Naive thymus-derived CD4-positive, alpha-beta T cell (primary cell): ENCODE results near the gene CDK3. TPM values are rescaled to one million over a fixed set of nuclear protein-coding genes. Genes with fewer than 3 reads are reported as not detected.

Experiments used
- ATAC-seq: fragments of 150-1000 bp; cut with Tn5 transposase; 2 replicates; pipeline ENCODE4 v1.10.0; 2021; ENCODE audit warnings: mild to moderate bottlenecking, moderate library complexity
- CTCF ChIA-PET: fragments of 350-600 bp; sonication (Branson Sonifier 250); formaldehyde crosslinking; loops from one replicate; lab custom pipeline; 2021; ENCODE audit warnings: antibody characterized with exemption; lab: Charles Lee
- POLR2A ChIA-PET: fragments of 350-600 bp; sonication (Branson Sonifier 250); formaldehyde crosslinking; loops from one replicate; lab custom pipeline; 2021; ENCODE audit warnings: antibody characterized with exemption, inconsistent platforms; lab: Charles Lee
- DNase-seq, 9 donors: peaks; one replicate each; pipeline versions ENCODE4 v3.0.0 to v3.0.0-alpha.2; 2020 to 2022; ENCODE audit warnings: mixed read lengths in 1 of 9
- H3K27ac ChIP-seq: one replicate; pipeline ENCODE4 v1.7.0; 2013; ENCODE audit warnings: mild to moderate bottlenecking, low read depth, low read length, moderate library complexity
- H3K27me3 ChIP-seq, 2 donors: one replicate each; pipeline ENCODE4 v1.7.0; 2013; ENCODE audit warnings: low read length in 2 of 2, mild to moderate bottlenecking in 2 of 2, moderate library complexity in 2 of 2; ENCODE audit not compliant: control insufficient read depth in 2 of 2, insufficient read depth in 2 of 2
- H3K36me3 ChIP-seq, 3 experiments: 1 replicate in 2 of 3; 2 replicates in 1 of 3; pipeline ENCODE4 v1.7.0; 2013; ENCODE audit warnings: low read length in 3 of 3, mild to moderate bottlenecking in 3 of 3, moderate library complexity in 1 of 3; ENCODE audit not compliant: insufficient read depth in 3 of 3, control insufficient read depth in 2 of 3
- H3K4me1 ChIP-seq, 2 donors: one replicate each; pipeline ENCODE4 v1.7.0; 2013; ENCODE audit warnings: low read length in 2 of 2, mild to moderate bottlenecking in 2 of 2, moderate library complexity in 1 of 2; ENCODE audit not compliant: control insufficient read depth in 2 of 2, insufficient read depth in 2 of 2
- H3K4me3 ChIP-seq: 2 replicates; pipeline ENCODE4 v1.7.0; 2013; ENCODE audit warnings: mild to moderate bottlenecking, low read length
- H3K9me3 ChIP-seq, 3 experiments: 1 replicate in 2 of 3; 2 replicates in 1 of 3; pipeline ENCODE4 v1.7.0; 2013; ENCODE audit warnings: low read length in 3 of 3; ENCODE audit not compliant: control insufficient read depth in 2 of 3
- H3K27ac Mint-ChIP-seq, 9 donors: one replicate each; pipeline ENCODE4 v1.8.0; 2020 to 2022; ENCODE audit warnings: mixed read lengths in 9 of 9, mild to moderate bottlenecking in 8 of 9, moderate library complexity in 5 of 9, inconsistent platforms in 2 of 9
- H3K27me3 Mint-ChIP-seq, 5 donors: one replicate each; pipeline ENCODE4 v1.8.0; 2021 to 2022; ENCODE audit warnings: mixed read lengths in 5 of 5, mild to moderate bottlenecking in 1 of 5
- H3K36me3 Mint-ChIP-seq, 5 donors: one replicate each; pipeline ENCODE4 v1.8.0; 2020 to 2022; ENCODE audit warnings: mixed read lengths in 5 of 5, mild to moderate bottlenecking in 3 of 5, inconsistent platforms in 1 of 5
- H3K4me1 Mint-ChIP-seq, 7 donors: one replicate each; pipeline ENCODE4 v1.8.0; 2020 to 2022; ENCODE audit warnings: mixed read lengths in 7 of 7, mild to moderate bottlenecking in 3 of 7, inconsistent platforms in 1 of 7
- H3K4me3 Mint-ChIP-seq, 10 donors: one replicate each; pipeline ENCODE4 v1.8.0; 2020 to 2022; ENCODE audit warnings: mild to moderate bottlenecking in 10 of 10, mixed read lengths in 10 of 10, moderate library complexity in 6 of 10, inconsistent platforms in 2 of 10
- H3K9me3 Mint-ChIP-seq, 11 donors: one replicate each; pipeline ENCODE4 v1.8.0; 2020 to 2022; ENCODE audit warnings: mixed read lengths in 11 of 11, mild to moderate bottlenecking in 4 of 11, inconsistent platforms in 1 of 11, moderate library complexity in 1 of 11
- intact Hi-C, 2 donors: fragments of 100-400 bp; cut with micrococcal nuclease; formaldehyde crosslinking; loops; one replicate each; pipeline ENCODE4 v1.15.1; 2023
- polyA plus RNA-seq, 2 donors: library from polyadenylated mRNA; unstranded; fragments of 300-500 nt; fragmentation: Illumina TruSeq; gene quantifications; one replicate each; pipeline ENCODE4 v1.2.3, GENCODE V29; 2021
- total RNA-seq, 6 experiments: library from RNA in 5 of 6; stranded (reverse) in 5 of 6; gene quantifications; 1 replicate in 5 of 6; 2 replicates in 1 of 6; pipeline ENCODE4 v1.2.3 and lab custom pipeline; 2021 to 2026

CDK3 gene
- total and polyA plus RNA-seq, 7 experiments from 2014 or later, result 0.28 to 9.9 (median 7.2) TPM

DNA sequence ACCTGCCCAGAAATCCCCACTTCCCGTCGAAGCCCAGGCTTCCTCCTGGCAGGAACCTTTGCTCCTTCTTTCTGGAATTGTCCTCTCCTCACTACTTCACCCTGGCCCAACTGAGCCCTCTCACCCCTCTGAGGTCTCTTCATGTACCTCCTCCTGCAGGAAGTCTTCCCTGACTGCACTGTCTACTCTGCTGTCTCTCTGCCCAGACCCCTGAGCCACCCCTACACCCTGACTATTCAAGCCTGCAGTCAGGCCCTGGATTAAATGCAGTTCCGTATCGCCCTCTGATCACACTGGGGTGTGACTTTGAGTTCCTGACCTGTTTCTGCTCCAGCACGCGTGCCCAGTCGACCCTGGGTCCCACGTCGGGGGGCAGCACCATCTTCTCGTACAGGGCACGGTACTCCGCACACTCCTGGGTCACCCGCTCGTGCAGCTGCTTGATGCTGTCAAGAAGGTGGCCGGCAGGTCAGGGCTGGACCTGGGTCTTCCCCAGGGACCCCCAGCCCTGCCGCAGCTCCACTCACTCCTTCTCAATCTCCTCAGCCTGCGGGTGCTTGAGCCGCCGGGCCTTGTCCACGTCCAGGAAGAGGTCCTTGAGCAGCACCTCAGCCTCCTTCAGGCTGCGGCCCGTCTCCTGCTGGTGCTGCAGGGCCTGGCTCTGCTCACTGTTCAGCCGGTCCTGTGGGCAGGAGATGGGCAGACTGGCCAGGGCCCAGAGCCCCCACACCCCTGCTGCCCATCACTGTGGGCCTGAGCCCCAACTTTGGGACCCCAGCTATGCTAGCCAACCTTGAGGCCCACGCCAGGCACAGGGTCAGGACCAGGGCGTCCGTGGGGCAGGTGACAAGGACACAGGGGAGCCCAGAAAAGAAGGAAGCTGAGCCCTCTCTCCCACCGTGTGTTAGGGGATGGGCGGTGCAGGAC lies 22.6 kb downstream of the CDK3 start:
- ChIA-PET POLR2A (no interaction called here), CTCF (no interaction called here)
- ATAC-seq (no peak), DNase-seq (no peak)
- Histone ChIP-seq H3K36me3 (no peaks in the 10 kb centered on the region), H3K27ac (no peak overlapping the region), H3K9me3 (no peaks in the 10 kb centered on the region), H3K4me1 (peaks cover 0 to under 1% of the 10 kb centered on the region in 2 donors), H3K27me3 (no peaks in the 10 kb centered on the region), H3K4me3 (no peak overlapping the region)
- Mint-ChIP-seq H3K27ac (peak overlapping the region in 6 of 9 donors; percentile 25 to 84 (median 72)), H3K4me3 (no peak overlapping the region), H3K9me3 (peaks cover 0 to 1% (median 0%) of the 10 kb centered on the region in 11 donors), H3K27me3 (peaks cover 0 to 3% (median 0%) of the 10 kb centered on the region in 5 donors), H3K36me3 (no peaks in the 10 kb centered on the region), H3K4me1 (peaks cover 0 to 12% (median 6%) of the 10 kb centered on the region in 7 donors)
- intact Hi-C loops, result no loop called here

DNA sequence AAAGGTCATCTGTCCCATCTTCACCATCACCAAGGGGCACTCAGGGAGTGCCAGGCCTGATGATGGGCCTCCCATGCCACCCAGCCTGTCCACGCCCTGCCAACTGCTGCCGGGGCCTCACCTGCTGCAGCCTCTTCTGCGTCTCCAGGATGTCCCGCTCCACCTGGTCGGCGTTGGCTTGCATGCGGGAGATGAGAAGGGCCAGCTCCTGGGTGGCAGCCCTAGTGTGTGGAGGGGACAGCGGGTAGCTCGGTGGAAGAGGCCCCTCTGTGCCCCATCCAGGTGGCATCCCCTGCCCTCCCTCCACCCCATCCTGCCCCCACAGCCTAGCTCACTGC lies 23.2 kb downstream of the CDK3 start:
- Mint-ChIP-seq H3K9me3 (no peaks in the 10 kb centered on the region), H3K27me3 (peaks cover 0 to 3% (median 0%) of the 10 kb centered on the region in 5 donors), H3K4me1 (peaks cover 0 to 18% (median 10%) of the 10 kb centered on the region in 7 donors), H3K27ac (no peak overlapping the region), H3K4me3 (no peak overlapping the region), H3K36me3 (no peaks in the 10 kb centered on the region)
- ChIA-PET CTCF (no interaction called here), POLR2A (no interaction called here)
- H3K36me3 ChIP-seq, result no peaks in the 10 kb centered on the region
- H3K27ac ChIP-seq, result no peak overlapping the region
- H3K4me1 ChIP-seq, result peaks cover 0 to 7% of the 10 kb centered on the region in 2 donors
- intact Hi-C loops, result no loop called here
- no peak for ATAC-seq
- no peak overlapping the region for H3K4me3 ChIP-seq
- DNase-seq, result no peak
- no peaks in the 10 kb centered on the region for H3K27me3 ChIP-seq
- H3K9me3 ChIP-seq, result no peaks in the 10 kb centered on the region

DNA sequence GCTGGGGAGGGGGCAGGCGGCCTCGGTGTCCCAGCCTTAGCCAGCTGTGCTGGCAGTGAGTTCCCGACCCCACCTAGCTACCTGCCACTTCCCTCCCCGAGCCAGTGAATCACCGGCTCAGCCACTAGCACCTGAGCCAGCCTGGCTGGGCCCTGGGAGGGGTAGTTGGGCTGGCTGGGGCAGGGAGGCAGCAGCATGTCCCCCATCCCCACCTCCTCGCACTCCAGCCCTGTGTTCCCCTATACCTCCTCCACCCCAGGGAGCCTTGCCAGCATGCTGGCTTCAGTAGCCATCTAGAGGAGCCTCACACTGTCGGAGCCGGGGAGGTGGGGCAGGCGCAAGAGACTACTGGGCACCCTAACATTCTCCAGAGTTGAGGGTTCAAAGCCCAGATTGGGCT lies 23.7 kb downstream of the CDK3 start:
- no peaks in the 10 kb centered on the region for H3K27me3 ChIP-seq
- no peaks in the 10 kb centered on the region for H3K36me3 Mint-ChIP-seq
- ChIA-PET CTCF (no interaction called here), POLR2A (no interaction called here)
- H3K27ac Mint-ChIP-seq, result peak overlapping the region in 3 of 9 donors; percentile 36 to 64 (median 51)
- no peaks in the 10 kb centered on the region for H3K9me3 ChIP-seq
- no peaks in the 10 kb centered on the region for H3K36me3 ChIP-seq
- ATAC-seq (no peak), DNase-seq (no peak)
- H3K4me1 Mint-ChIP-seq, result peaks cover 3 to 23% (median 15%) of the 10 kb centered on the region in 7 donors
- H3K4me3 ChIP-seq, result no peak overlapping the region
- H3K27me3 Mint-ChIP-seq, result peaks cover 0 to 3% (median 0%) of the 10 kb centered on the region in 5 donors
- H3K4me1 ChIP-seq, result peaks cover 2 to 12% of the 10 kb centered on the region in 2 donors
- H3K27ac ChIP-seq, result no peak overlapping the region
- H3K9me3 Mint-ChIP-seq, result no peaks in the 10 kb centered on the region
- no peak overlapping the region for H3K4me3 Mint-ChIP-seq
- intact Hi-C loops, result no loop called here

DNA sequence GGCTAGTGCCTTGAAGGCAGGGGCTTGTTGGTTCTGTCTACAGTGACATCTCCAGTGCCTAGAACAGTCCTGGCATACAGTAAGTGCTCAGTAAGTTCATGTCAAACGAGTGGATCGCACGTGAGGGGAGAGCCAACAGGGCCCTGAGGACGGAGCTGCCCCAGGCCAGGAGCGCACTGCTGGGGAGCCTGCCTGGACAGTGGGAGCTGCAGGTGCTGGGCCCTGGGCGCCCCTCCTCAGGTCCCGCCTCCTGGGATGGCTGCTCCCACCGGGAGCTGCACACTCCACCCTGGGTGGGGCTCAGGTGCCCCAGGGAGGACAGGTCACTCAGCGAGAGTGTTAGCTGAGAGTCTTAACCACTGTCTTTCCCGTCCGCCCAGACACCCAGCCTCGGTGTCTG lies 24.6 kb downstream of the CDK3 start:
- H3K4me1 ChIP-seq, result peaks cover 8 to 20% of the 10 kb centered on the region in 2 donors
- H3K9me3 ChIP-seq, result no peaks in the 10 kb centered on the region
- H3K36me3 ChIP-seq, result no peaks in the 10 kb centered on the region
- POLR2A ChIA-PET, result no interaction called here
- Mint-ChIP-seq H3K4me3 (no peak overlapping the region), H3K9me3 (no peaks in the 10 kb centered on the region), H3K27me3 (no peaks in the 10 kb centered on the region), H3K4me1 (peaks cover 9 to 31% (median 22%) of the 10 kb centered on the region in 7 donors), H3K36me3 (no peaks in the 10 kb centered on the region), H3K27ac (peak overlapping the region in 3 of 9 donors; percentile 51 to 67 (median 64))
- DNase-seq (no peak), ATAC-seq (no peak)
- H3K4me3 ChIP-seq, result no peak overlapping the region
- CTCF ChIA-PET, result interaction anchor here (0.9 to 1.3 kb wide), 2 partner anchors 10 to 11 kb away, joined by 5 read pairs; no protein-coding TSS in a partner anchor
- no peaks in the 10 kb centered on the region for H3K27me3 ChIP-seq
- intact Hi-C loops, result no loop called here
- H3K27ac ChIP-seq, result no peak overlapping the region

DNA sequence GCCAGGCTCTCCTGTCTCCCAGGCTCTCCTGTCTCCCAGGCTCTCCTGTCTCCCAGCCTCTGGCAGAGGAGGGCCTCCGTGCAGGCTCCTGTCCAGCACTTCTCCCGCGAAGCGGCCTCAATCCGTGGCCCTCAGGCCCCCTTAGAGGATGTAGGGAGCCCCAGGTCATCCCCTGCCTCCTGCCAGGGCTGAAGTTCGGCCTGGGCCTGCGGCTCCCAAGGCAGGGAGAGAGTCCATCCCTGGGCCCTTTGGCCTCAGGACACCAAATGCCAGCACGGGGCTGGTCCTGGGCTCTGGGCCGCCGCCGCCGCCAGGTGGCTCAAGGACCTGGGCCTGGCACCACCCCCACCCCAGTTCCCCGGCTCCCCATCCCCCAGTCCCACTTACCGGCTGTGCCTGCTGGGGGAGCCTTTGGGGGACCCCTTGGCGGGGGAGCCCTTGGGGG lies 26.1 kb downstream of the CDK3 start:
- Histone ChIP-seq H3K27ac (no peak overlapping the region), H3K36me3 (no peaks in the 10 kb centered on the region), H3K4me1 (peaks cover 8 to 23% of the 10 kb centered on the region in 2 donors), H3K9me3 (no peaks in the 10 kb centered on the region), H3K27me3 (no peaks in the 10 kb centered on the region), H3K4me3 (no peak overlapping the region)
- POLR2A ChIA-PET, result no interaction called here
- Mint-ChIP-seq H3K36me3 (no peaks in the 10 kb centered on the region), H3K27ac (peak overlapping the region in 4 of 9 donors; percentile 13 to 36 (median 29)), H3K4me1 (peaks cover 9 to 31% (median 26%) of the 10 kb centered on the region in 7 donors), H3K4me3 (peak overlapping the region in 1 of 10 donors; percentile 55), H3K27me3 (no peaks in the 10 kb centered on the region), H3K9me3 (no peaks in the 10 kb centered on the region)
- CTCF ChIA-PET, result no interaction called here
- DNase-seq, result no peak
- intact Hi-C loops, result no loop called here
- ATAC-seq, result no peak

DNA sequence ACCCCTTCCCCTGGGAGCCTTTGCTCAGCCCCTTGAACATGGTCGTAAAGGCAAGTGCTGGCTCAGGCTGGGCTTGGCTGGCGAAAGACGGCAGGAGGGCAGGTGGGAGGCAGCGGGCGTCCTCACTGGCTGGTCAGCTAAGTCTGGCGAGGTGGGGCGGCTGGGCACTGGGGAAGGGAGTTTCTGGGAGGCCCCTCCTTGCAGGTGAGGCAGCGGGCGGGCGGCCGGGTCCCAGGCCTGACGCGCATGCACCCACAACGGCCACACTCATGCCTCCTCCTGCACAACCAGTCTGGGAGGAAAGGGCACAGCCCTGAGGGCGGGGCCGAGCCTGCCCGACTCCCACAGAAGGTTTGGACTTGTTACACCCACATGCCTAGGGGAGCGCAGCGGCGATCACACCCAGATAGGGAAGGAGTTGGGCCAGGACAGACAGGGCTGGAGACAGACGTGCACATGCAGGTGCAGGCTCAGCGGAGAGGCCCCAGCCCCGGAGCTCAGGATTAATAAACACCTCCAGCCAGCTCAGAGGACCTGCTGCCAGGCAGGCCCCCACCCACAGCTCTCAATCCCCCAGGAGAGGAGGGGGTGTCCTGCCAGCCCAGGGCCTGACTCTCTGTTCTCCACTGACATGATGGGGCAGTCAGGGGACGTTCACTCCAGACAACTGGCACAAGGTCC lies 26.6 kb downstream of the CDK3 start, which contains the start of gene EVPL:
EVPL (minus strand) TSS at position 148 of the 681 bp plus-strand sequence; CDS start at position 40, 108 bp downstream.
- Histone ChIP-seq H3K36me3 (no peaks in the 10 kb centered on the region), H3K4me3 (no peak within 1 kb of the TSS), H3K9me3 (no peaks in the 10 kb centered on the region), H3K27me3 (no peaks in the 10 kb centered on the region), H3K27ac (peak within 1 kb of the TSS; percentile 40), H3K4me1 (peaks cover 8 to 23% of the 10 kb centered on the region in 2 donors)
- ChIA-PET POLR2A (interaction anchor here (0.6 kb wide), 1 partner anchor 68 kb away, joined by 5 read pairs; no protein-coding TSS in a partner anchor), CTCF (no interaction called here)
- Mint-ChIP-seq H3K27me3 (no peaks in the 10 kb centered on the region), H3K36me3 (no peaks in the 10 kb centered on the region), H3K27ac (peak within 1 kb of the TSS in 6 of 9 donors; percentile 25 to 97 (median 80)), H3K4me3 (peak within 1 kb of the TSS in 1 of 10 donors; percentile 84), H3K9me3 (no peaks in the 10 kb centered on the region), H3K4me1 (peaks cover 9 to 31% (median 26%) of the 10 kb centered on the region in 7 donors)
- DNase-seq (no peak), ATAC-seq (no peak)
- intact Hi-C loops, result no loop called here
